WERI-Rb-1 (cell line): ENCODE measurements around the gene ITPK1.

ENCODE experiments used
- DNase-seq: peaks from one replicate; pipeline ENCODE4 v3.0.0-alpha.2; 2020
- H3K27ac ChIP-seq: fragments of 250-450 bp; sonication (Bioruptor Pico); 2 replicates; pipeline ENCODE4 v1.5.1; 2020; ENCODE audit warnings: mild to moderate bottlenecking, moderate library complexity
- H3K27me3 ChIP-seq: fragments of 250-450 bp; sonication (Bioruptor Pico); 2 replicates; pipeline ENCODE4 v1.5.1; 2021; ENCODE audit warnings: mild to moderate bottlenecking, low read depth, moderate library complexity; ENCODE audit not compliant: insufficient read depth, severe bottlenecking
- H3K36me3 ChIP-seq: fragments of 250-450 bp; sonication (Bioruptor Pico); 2 replicates; pipeline ENCODE4 v1.5.1; 2020; ENCODE audit warnings: mild to moderate bottlenecking, moderate library complexity
- H3K4me3 ChIP-seq: 2 replicates; pipeline ENCODE4 v1.5.1; 2011; ENCODE audit warnings: low read depth, mild to moderate bottlenecking, control low read depth, low read length
- H3K9me3 ChIP-seq: fragments of 250-450 bp; sonication (Bioruptor Pico); 2 replicates; pipeline ENCODE4 v1.5.1; 2021; ENCODE audit warnings: mild to moderate bottlenecking, moderate library complexity; ENCODE audit not compliant: severe bottlenecking
- TF ChIP-seq, protein P1 (sequence below): IDR thresholded peaks from 2 replicates; pipeline ENCODE4 v1.5.1; 2011; ENCODE audit warnings: low read depth, mild to moderate bottlenecking, control low read depth, inconsistent platforms, low read length

Gene ITPK1

DNA sequence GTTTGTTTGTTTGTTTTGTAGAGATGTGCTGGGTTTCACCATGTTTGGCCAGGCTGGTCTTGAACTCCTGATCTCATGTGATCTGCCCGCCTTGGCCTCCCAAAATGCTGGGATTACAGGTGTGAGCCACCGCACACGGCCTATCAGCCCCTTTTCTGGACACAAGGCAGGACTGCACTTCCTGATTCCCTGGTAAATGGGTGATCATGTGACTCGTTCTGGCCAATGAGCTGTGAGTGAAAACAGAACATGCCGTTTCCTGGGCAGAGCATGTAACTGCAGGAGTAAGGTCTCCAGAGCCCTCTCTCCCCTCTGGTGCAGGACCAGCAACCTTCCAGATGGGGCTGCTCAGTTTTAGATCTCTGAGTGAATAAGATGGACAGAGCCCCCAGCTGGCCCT lies 92.7 kb downstream of the ITPK1 start:
- no peak overlapping the region for H3K4me3 ChIP-seq
- TF ChIP-seq, protein P1, sequence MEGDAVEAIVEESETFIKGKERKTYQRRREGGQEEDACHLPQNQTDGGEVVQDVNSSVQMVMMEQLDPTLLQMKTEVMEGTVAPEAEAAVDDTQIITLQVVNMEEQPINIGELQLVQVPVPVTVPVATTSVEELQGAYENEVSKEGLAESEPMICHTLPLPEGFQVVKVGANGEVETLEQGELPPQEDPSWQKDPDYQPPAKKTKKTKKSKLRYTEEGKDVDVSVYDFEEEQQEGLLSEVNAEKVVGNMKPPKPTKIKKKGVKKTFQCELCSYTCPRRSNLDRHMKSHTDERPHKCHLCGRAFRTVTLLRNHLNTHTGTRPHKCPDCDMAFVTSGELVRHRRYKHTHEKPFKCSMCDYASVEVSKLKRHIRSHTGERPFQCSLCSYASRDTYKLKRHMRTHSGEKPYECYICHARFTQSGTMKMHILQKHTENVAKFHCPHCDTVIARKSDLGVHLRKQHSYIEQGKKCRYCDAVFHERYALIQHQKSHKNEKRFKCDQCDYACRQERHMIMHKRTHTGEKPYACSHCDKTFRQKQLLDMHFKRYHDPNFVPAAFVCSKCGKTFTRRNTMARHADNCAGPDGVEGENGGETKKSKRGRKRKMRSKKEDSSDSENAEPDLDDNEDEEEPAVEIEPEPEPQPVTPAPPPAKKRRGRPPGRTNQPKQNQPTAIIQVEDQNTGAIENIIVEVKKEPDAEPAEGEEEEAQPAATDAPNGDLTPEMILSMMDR, result no peak; the same call in 1 of the 2 replicates
- peak overlapping the region; percentile 86 for H3K27ac ChIP-seq
- no peaks in the 10 kb centered on the region for H3K27me3 ChIP-seq
- DNase-seq, result peak; percentile 90
- H3K9me3 ChIP-seq, result no peaks in the 10 kb centered on the region
- H3K36me3 ChIP-seq, result no peaks in the 10 kb centered on the region

- TF ChIP-seq, protein P1, result no peak
- Histone ChIP-seq H3K4me3 (no peak overlapping the region), H3K27me3 (no peaks in the 10 kb centered on the region), H3K9me3 (no peaks in the 10 kb centered on the region), H3K27ac (no peak overlapping the region), H3K36me3 (peaks cover 11% of the 10 kb centered on the region)
- no peak for DNase-seq
These were observed 95.8 kb downstream of the ITPK1 start for GRCh38 chr14:93019970-93020369.

GRCh38 chr14:93019367-93019843 lies 96.3 kb downstream of the ITPK1 start:
- DNase-seq, result no peak
- peaks cover 17% of the 10 kb centered on the region for H3K36me3 ChIP-seq
- H3K27me3 ChIP-seq, result no peaks in the 10 kb centered on the region
- H3K4me3 ChIP-seq, result no peak overlapping the region
- no peak overlapping the region for H3K27ac ChIP-seq
- H3K9me3 ChIP-seq, result no peaks in the 10 kb centered on the region
- TF ChIP-seq, protein P1, result no peak

DNA sequence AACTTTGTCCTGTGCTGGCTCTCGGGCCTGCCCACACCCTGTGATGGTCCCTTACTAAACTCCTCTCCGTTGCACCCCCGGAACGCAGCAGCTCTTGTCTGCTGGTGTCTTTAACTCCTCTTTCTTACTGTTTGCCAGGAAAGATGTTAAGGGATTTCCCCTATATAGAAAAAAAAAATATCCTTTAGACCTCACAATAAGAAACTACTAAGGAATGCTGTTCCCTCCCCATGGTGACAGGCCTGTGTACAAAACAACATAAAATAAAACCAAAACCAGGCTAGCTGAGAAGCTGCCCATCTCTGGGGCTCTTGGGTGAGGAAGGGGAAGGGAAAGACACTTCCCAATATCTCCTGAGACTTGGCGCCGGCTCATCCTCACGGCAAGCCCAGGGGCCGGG lies 97.4 kb downstream of the ITPK1 start:
- peaks cover 20% of the 10 kb centered on the region for H3K36me3 ChIP-seq
- H3K4me3 ChIP-seq, result no peak overlapping the region
- no peak overlapping the region for H3K27ac ChIP-seq
- no peaks in the 10 kb centered on the region for H3K27me3 ChIP-seq
- TF ChIP-seq, protein P1, result no peak
- DNase-seq, result no peak
- no peaks in the 10 kb centered on the region for H3K9me3 ChIP-seq

DNA sequence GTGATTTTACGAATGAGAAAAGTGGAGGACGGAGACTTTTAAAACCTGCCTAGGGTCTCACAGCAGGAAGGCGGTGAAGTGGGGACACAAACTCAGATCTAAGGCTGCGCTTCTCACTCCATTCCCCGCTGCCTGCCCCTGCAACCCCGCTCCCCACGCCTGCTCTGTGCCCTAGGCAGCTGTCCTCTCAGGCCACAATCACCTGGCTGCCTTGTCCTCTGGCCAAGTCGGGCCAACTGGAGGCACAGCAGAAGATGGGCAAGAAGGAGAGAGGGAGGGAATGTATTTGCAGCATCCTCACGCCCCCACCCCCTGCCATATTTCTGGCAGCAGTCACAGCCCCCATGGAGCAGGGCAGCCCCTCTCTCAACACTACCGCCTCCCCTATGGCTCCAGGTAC lies 97.8 kb downstream of the ITPK1 start:
- no peaks in the 10 kb centered on the region for H3K27me3 ChIP-seq
- H3K9me3 ChIP-seq, result no peaks in the 10 kb centered on the region
- H3K36me3 ChIP-seq, result peaks cover 20% of the 10 kb centered on the region
- no peak for DNase-seq
- no peak overlapping the region for H3K4me3 ChIP-seq
- TF ChIP-seq, protein P1, result no peak
- H3K27ac ChIP-seq, result no peak overlapping the region

- Histone ChIP-seq H3K27me3 (no peaks in the 10 kb centered on the region), H3K9me3 (no peaks in the 10 kb centered on the region), H3K4me3 (no peak overlapping the region), H3K36me3 (peaks cover 20% of the 10 kb centered on the region), H3K27ac (no peak overlapping the region; the same call in 1 of the 2 replicates)
- TF ChIP-seq, protein P1, result no peak
- DNase-seq, result no peak
These were observed 98.4 kb downstream of the ITPK1 start for GRCh38 chr14:93017301-93017797.
